ENCODE measurements around the gene TBP. TPM values are rescaled to one million over a fixed set of nuclear protein-coding genes. Genes with fewer than 3 reads are reported as not detected.
A peak's percentile ranks its signal among the peaks of the same experiment; 100 is the strongest.

Gene TBP
- total and polyA plus RNA-seq, 2 of the 13 experiments (the other 11 are each of a cell fraction or from before 2014, with no cell fraction given): 21.7 to 28.1 TPM

GRCh38 chr6:170554013-170554795 lies at the start of gene TBP (continued):
- TF ChIP-seq THRA (CRISPR knock-in tag; IDR thresholded peaks at IDR 0.05; ENCODE audit: borderline replicate concordance): peak; percentile 96
- TF ChIP-seq HDAC1 (CRISPR knock-in tag; IDR thresholded peaks at IDR 0.05): peak; percentile 97
- 0 out of 2 replicates have a peak, but pooled peaks have one; percentile 37 for TF ChIP-seq FIP1L1 (IDR thresholded peaks at IDR 0.05; ENCODE audit: borderline replicate concordance, insufficient read depth, low read depth, low read length)
- no peak; the same call in 1 of the 2 replicates for TF ChIP-seq ZBTB44 (CRISPR knock-in tag; IDR thresholded peaks at IDR 0.05)
- TF ChIP-seq ATF6 (CRISPR knock-in tag; conservative IDR thresholded peaks at IDR 0.05): no peak
- TF ChIP-seq TFE3 (CRISPR knock-in tag; IDR thresholded peaks at IDR 0.05): peak; percentile 75
- peak; percentile 91 for TF ChIP-seq ZNF614 (CRISPR knock-in tag; IDR thresholded peaks at IDR 0.05; ENCODE audit: borderline replicate concordance)
- peak; percentile 61; the same call in 1 of the 2 replicates for TF ChIP-seq SIX4 (CRISPR knock-in tag; IDR thresholded peaks at IDR 0.05)
- peak; percentile 90 for TF ChIP-seq POLR2AphosphoS5 (IDR thresholded peaks at IDR 0.05; ENCODE audit: low read depth, low read length)
- TF ChIP-seq NR2C2 (CRISPR knock-in tag; IDR thresholded peaks at IDR 0.05; ENCODE audit: borderline replicate concordance): peak; percentile 98
- TF ChIP-seq E2F1 (CRISPR knock-in tag; IDR thresholded peaks at IDR 0.05): peak; percentile 92
- TF ChIP-seq ZNF569 (CRISPR knock-in tag; IDR thresholded peaks at IDR 0.05; ENCODE audit: borderline replicate concordance): no peak
- peak; percentile 91 for TF ChIP-seq TFDP2 (CRISPR knock-in tag; IDR thresholded peaks at IDR 0.05)
- TF ChIP-seq PBX2 (CRISPR knock-in tag; IDR thresholded peaks at IDR 0.05): no peak
- no peak for TF ChIP-seq SSRP1 (CRISPR knock-in tag; IDR thresholded peaks at IDR 0.05)
- TF ChIP-seq ZMAT3 (CRISPR knock-in tag; conservative IDR thresholded peaks at IDR 0.05): peak; percentile 85
- peak; percentile 77; the same call in 1 of the 2 replicates for TF ChIP-seq ZNF572 (CRISPR knock-in tag; IDR thresholded peaks at IDR 0.05)
- TF ChIP-seq PTBP1 (IDR thresholded peaks at IDR 0.05; ENCODE audit: low read depth, low read length, poor library complexity, severe bottlenecking): no peak

Measured in HepG2 (cell line).